HG03095 (cell line): Measurements from ENCODE around the gene ST3GAL5.
"Not testable (repeated sequence)": the region's sequence is repeated elsewhere in the genome, so short reads cannot be mapped to it uniquely, and the experiment has no call there.

Experiments used
- ATAC-seq: cut with Tn5 transposase; IDR thresholded peaks from one replicate; pipeline ENCODE4 v1.9.1; 2021; ENCODE audit warnings: moderate library complexity; ENCODE audit not compliant: unreplicated experiment

The ST3GAL5 gene

DNA sequence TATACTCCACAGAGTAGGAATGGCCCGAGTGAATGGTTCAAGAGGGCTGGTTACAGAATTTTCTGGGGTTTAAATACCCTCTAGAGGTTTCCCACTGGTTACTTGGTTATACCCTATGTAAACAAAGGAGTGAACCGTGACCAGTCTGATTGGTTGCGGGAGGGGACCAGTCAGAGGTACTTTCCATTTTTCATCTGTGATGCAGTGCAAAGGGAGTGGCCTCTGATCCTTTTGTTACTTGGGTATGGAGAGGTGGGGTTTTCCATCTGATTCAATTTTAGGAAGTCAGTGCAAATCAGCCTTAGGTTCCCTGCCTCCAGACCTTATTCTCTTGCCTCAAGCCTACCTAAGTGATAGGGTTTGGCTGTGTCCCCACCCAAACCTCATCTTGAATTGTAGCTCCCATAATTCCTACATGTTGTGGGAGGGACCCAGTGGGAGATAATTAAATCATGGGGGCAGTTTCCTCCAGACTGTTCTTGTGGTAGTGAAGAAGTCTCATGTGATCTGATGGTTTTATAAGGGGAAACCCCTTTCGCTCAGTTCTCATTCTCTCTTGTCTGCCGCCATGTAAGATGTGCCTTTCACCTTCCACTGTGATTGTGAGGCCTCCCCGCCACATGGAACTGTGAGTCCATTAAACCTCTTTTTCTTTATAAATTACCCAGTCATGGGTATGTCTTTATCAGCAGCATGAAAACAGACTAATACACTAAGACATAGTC is 5.9 kb upstream of the ST3GAL5 start:
- ATAC-seq = not testable (repeated sequence)

DNA sequence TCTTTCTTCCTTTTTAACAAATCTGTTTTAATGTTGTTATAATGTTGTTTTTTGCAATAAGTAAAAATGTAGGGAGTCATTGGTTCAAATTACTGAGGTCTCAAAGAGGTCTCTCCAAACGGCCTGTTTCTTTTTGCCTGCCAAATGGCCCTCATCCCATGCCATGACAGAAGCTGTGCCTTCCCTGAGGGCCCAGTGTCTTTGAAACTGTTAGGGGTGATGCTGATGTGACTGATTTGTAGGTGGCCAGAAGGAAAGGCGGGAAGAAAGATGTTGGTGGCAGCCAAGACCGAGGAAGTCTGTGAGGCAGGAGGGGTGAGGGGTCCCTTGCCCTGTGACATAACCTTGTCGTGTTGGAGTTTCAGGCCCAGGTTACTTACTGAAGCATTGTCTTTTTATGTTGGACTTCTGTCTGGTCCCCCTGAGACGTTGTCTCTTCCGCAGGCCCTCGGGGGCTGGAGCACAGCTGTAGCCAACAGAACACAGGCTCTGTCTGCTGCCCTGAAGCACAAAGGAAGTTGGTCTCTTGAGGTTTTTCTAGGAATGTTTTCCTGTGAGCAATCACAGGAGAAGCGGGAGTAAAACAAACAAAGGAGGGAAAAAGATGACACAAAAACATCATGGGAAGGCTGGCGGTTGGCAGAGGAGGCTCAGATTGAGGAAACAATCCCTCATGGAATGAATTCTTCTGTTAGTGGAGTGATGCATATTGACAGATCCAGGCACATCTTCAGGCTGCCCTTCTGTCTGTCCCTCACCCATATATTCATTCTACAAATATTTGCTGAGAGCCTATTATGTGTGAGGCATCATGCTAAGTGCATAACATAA is 4.9 kb upstream of the ST3GAL5 start:
- no peak for ATAC-seq

DNA sequence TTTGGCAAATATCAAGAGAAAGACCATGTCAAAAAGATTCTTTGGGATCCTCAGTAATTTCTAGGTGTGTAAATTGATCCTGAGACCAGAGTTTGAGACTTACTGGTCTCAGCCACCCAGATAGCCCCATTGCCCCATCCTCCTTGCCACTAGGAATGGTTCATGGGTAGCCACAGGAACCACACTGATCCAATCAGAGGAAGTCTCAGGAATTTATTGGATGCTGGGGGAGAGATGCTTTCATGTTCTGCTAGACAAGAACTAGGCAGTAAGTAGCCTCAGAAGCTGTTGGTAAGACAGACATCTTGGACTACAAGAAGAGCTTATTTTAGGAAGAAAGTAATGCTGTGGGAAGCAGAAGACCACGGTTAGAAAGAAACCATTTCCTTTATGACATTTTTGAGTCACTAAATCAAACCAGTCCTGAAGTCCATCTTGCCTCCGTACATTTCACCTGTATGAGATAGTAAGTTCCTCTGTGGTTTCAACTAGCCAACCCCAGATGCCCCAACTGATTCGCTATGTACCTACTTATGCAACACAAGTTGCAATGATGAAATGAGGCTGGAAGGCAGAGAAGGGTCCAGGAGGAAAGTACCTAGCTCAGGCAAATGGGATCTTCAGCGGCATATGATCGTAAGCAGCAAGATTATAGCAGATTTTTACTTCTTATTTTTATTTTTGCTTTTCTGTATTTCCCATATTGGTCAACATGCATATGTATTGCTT is 3.6 kb upstream of the ST3GAL5 start:
- ATAC-seq = no peak

DNA sequence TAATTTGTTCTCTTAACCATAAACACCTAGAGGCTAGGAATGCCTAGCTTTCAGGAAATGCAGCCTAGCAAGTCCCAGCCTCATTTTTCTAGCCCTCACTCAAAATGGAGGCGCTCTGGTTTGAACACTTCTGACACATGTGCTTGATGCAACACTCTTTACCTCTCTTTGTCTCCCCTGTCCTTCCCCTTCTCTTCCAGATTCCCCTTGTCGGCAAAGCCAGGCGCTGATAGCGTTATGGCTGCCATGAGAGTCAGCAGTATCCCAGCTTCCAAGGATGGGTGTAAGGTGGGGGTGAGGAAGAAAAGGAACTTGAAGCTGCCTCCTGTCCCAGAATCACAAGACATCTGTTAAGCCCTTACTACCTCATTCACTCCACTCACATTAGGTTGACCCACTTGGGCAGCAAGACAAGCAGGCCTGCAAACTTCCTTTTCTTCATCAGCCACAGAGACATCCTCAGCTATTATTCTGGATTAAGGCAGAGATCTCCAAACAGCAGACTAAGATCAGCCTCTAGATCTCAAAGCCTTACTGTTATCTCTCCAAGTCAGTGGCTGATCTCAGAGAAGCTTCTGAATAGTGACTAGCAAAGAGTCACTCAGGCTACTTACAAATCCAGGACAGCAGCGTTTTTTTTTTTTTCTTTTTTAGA is 1.9 kb upstream of the ST3GAL5 start:
- ATAC-seq = no peak

DNA sequence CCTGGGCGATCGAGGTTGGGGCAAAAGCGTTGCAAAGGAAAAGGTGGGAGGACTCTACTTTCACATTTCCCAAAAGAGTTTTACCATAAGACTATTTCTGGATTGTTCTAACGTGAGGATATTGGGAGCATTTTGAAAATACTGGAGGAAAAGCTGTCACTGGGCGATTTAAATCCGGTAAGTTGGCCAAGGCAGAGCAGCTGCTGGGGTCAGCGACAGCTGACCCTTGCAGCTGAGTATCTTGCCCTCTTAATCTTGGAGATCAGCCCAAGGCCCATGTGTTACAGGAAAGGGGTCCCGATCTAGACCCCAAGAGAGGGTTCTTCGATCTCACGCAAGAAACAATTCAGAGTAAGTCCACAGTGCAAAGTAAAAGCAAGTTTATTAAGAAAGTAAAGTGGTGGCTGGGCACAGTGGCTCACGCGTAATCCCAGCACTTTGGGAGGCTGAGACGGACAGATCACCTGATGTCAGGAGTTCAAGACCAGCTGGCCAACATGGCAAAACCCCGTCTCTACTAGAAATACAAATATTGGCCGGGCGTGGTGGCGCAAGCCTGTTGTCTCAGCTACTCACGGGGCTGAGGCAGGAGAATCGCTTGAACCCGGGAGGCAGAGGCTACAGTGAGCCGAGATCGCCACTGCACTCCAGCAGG is 964 bp upstream of the ST3GAL5 start:
- no peak for ATAC-seq

DNA sequence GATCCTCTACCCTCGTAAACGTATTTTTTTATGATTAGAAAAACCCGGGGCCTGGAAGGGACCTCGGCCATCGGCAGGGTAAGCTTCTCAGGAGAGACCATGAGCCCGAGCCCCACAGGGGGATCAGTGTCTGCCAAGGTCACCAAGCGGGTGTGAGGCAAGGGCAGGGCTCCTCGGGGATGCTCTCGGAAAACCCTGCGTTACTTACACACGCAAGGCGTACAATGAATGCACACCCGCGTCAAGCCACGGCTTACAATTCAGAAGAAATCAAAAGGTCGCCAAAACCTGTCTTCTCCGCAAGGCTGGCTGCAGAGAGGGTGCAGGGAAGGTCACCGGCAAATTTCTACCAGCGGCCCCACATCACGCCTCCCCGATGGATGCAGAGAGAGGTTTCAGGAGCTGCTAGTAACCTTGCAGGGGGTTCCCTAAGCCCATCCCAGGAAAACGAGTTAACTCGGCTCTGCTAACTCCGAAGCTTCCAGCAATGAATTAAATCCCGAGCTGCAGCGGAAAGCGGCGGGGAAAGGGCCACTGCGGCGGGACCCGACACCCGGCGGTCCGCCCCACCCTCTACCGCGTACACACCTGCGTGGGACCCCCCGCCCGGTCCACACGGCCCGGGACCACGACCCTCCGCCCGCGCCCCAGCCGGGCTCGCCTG is 638 bp downstream of the ST3GAL5 start:
- ATAC-seq = no peak

DNA sequence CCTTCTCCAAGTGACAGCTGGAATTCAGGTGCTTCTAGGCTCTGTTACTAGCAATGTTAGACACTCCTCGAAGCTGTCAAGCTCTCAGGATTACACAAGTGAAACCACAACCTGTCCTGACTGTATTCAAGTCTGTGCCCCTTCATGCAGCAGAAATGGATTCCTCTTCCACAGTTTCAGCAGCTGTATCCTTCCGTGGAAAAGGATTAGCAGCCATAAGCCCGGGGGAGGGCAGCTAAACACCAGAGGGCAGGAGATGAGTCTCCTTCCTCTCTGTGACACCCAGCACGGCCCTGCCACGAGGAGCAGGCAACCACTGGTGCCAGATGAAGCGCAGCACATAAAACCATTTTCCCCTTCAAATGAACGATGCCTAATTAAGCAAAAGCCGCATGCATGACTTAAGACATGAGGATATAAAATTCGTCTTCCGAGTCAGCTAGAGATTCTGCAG is 1.2 kb downstream of the ST3GAL5 start:
- ATAC-seq = no peak

DNA sequence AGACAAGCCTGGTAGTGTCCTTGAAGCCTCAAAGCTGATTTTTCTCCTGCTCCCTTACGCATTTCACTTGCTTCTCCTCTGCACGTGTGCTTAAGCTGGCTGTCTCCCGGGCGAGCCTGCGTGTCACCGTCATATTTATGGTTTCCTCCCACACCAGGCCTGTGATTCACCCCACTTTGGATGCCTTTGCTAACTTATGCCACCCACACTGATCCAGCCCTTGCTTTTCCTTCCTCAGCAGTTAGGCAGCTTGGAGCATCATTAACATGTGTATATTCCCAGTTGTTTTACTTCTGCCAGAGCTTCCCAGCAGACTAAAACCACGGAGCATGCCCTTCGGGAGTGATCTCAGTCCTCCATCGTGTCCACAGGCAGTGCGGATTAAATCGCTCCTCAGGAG is 2.2 kb downstream of the ST3GAL5 start:
- no peak for ATAC-seq

DNA sequence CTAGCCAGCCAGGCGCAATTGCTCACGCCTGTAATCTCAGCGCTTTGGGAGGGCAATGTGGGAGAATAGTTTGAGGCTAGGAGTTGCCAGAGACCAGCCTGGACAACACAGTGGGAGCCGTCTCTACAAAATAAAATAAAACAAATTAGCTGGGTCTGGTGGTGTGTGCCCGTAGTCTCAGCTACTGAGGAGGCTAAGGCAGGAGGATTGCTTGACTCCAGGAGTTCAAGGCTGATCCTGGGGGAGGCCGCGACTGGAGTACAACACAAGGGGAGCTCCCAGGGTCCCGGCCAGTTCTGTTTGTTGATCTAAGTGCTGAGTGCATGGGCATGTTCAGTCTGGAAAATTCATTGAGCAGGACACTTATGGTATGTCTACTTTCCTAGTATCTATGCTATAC is 2.6 kb downstream of the ST3GAL5 start:
- ATAC-seq = no peak

DNA sequence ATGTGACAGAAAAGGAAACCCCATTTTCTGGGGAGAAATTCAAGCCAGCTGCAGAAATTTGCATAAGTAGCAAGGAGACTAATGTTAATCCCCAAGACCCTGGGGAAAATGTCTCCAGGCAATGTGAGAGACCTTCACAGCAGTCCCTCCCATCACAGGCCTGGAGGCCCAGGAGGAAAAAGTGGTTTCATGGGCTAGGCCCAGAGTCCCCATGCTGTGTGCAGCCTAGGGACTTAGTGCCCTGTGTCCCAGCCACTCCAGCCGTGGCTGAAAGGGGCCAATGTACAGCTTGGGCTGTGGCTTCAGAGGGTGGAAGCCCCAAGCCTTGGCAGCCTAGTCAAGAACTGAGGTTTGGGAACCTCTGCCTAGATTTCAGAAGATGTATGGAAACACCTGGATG is 7.0 kb downstream of the ST3GAL5 start:
- not testable (repeated sequence) for ATAC-seq

DNA sequence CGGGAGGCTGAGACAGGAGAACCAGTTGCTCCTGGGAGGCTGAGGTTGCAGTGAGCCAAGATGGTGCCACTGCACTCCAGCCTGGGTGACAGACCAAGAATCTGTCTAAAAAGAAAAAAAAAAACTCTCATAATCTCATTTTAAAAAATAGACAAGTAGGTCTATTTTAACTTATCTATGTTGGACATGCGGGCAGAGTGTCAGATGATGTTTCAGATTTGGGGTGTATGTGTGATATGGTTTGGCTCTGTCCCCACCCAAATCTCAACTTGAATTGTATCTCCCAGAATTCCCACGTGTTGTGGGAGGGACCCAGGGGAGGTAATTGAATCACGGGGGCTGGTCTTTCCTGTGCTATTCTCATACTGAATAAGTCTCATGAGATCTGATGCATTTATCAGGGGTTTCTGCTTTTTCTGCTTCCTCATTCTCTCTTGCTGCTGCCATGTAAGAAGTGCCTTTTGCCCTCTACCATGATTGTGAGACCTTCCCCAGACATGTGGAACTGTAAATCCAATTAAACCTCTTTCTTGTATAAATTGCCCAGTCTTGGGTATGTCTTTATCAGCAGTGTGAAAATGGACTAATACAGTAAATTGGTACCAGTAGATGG is 8.0 kb downstream of the ST3GAL5 start:
- ATAC-seq = not testable (repeated sequence)

DNA sequence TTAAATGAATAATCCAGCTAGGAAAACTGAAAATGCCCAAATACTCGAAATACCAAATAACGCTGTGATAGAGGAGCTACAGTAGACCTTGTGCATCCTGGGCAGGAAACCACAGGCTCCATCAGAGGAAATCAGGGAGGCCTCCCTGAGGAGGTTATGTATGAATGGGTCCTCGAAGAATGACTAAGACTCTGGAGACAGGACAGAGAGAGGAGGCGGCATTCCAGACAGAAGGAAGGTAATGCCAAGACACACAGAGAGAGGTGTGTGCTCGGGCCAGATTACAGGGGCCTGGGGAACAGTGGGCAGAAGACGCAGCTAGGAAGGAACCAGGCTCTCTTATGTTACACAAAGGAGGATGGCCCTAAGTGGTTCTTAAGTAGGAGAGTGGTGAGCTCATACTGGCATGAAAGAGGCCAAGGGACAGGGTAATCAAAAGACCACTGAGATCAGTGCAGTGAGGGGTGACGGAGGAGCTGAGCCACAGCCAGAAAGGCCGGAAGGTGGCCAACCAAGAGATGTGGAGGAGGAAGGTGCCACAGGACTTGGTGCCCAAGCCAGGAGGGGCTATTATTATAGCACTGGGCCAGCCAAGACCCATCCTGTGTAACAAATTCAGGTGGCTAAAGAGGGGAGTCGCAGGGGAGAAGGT is 9.9 kb downstream of the ST3GAL5 start:
- ATAC-seq = no peak

DNA sequence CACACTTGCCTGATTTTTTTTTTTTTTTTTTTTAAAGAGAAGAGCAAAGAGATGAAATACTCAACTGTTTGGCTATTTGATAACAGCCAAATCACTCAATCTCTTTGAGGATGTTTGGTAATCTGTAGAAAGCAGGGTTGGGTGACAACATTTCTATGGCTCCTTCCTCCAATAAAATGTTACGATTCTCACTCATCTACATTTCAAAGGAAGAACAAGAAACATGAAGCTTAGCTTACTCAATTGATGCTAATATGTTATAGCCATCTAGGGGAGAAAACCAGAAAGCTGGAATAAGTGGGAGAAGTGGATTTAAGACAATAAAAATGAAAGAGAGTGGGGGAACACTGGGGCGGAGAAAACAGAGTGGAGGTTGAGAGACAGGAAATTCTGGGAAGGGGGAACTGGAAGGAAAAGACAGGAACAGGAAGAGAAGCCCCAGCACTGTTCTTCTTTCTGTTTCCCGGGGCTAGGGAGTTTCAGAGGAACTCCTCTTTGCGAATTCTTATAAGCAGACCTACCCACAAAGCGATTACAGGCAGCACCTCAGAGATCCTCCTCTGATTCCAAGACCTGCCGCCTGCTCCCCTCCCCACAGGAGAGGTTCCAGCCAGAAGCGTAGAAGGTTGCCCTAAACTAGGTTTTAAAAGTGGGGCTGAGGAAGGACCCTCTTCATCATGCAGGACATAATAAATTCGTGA is 13.3 kb downstream of the ST3GAL5 start:
- no peak for ATAC-seq

DNA sequence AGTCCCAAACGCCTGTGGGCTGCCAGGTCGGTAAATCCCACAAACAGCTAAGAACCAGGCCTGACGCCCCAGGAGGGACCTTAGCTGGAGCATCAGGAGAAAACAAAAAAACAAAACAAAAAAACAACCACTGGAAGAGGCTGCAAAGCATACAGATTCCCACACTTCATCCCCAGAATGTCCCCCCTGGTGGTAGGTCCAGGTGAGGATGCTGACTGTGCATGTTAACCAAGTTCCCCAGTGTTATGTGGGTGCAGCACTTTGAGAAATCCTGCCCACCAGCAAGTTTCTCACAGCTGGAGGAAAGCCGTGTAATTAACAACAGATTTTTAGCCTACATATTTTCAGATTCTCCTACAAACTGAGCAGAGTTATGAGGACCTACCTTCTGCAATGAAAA is 15.1 kb downstream of the ST3GAL5 start:
- ATAC-seq = no peak

DNA sequence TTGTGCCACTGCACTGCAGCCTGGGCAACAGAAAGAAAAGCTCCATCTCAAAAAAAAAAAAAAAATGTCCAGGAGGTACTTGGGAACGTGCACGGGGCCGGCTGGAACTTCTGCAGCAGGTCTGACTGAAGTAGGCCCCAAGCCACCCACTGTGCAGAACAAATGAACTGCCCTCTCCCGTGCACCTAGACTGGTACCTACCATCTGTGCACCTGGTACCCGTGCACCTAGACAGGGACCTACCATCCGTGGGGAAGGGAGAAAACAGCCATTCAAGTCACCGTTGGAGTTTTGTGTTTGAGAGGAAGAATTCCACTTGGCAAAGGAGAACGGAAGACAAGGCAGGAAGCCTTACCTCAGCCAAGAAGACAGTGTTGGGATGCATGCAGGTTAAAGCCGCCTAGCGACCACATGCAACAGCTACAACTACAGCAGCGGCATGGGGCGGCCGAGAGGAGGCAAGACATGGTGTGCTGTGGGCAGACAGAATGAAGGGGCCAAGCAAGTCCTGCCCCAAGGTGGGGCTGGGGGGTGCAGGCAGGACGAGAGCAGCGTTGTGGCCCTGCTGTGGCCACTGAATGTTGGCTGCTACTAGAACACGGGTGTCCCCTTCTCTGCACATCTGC is 16.1 kb downstream of the ST3GAL5 start:
- no peak for ATAC-seq

DNA sequence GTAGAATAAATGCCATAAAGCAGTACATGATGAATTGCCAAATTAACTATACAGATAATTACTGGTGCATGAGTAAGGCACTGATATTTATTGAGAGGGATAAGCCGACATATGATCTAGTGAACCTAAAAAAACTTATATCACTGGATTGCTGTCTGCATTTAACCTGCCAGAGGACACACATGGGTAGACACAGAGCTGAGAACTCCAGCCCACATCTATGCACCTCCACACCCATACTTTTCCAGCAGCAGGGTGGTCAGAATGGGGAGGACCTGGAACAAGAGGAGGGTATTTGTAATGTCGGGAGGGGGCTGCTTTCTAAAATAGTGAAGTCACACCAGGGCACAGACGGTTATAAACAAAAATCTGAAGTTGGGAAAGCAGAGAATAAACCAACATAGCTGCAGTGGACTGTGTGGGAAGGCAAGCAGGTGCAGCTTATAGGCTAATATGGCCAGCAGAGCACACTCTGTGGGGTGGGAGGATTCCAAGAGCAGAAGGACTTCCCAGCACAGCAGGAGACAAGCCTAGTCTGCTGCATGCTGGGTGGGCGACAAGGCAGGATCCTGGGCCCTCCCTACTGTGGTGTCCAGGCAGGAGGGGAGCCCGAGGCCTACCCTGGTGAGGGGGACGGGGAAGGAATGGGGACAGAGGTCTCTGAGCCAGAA is 17.2 kb downstream of the ST3GAL5 start:
- ATAC-seq = no peak

DNA sequence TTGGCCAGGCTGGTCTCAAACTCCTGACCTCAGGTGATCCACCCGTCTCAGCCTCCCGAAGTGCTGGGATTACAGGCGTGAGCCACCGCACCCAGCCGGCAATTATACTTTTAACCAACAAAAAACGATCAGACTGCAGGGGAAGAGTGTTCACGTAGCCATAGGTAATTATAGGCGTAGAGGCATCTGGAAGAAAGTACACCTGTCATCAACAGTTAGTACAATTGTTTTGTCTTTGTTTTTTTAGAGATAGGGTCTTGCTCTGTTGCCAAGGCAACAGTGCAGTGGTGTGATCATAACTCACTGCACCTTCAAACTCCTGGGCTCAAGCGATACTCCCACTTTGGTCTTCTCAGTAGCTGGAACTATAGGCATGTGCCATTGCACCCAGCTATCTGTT is 20.0 kb downstream of the ST3GAL5 start:
- no peak for ATAC-seq
